Measurements from ENCODE around the gene PHF8. TPM values are rescaled to one million over a fixed set of nuclear protein-coding genes. Genes with fewer than 3 reads are reported as not detected.

The PHF8 gene
- polyA plus RNA-seq, 3 donors, result 10.5 to 20.3 (median 11.9) TPM

DNA sequence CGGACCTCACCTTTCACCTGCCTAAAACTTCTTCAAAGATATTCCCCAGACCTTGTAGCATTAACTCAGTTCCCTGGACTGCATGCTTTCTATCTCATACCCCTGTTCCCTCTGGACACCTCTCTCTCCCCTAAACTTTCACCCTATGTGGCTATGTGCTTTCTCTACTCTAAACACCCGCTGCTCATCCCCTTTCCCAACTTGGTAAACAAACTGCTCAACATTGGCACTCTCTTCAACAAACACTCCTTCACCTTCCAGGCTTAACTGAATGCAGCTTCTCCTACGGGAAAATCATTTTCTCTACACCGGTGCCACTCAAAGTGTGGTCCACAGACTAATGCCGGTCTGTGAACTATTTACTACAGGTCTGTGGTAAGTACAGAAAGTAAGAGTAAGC lies 19.9 kb downstream of the PHF8 start:
- Histone ChIP-seq H3K4me1 (ENCODE audit: control insufficient read depth in 1 of 2, insufficient read depth in 2 of 2, low read length in 2 of 2) (no peaks in the 10 kb centered on the region), H4K20me1 (ENCODE audit: insufficient read depth, low read length) (no peaks in the 10 kb centered on the region), H3K27ac (ENCODE audit: low read depth in 1 of 2, low read length in 2 of 2) (no peak overlapping the region), H3K79me2 (ENCODE audit: insufficient read depth, low read length) (no peaks in the 10 kb centered on the region), H3K9me3 (replicated peaks in 1 of 2; ENCODE audit: control insufficient read depth in 1 of 2, insufficient read depth in 1 of 2, low read length in 2 of 2) (no peaks in the 10 kb centered on the region), H3K36me3 (replicated peaks in 1 of 2; ENCODE audit: control insufficient read depth in 1 of 2, insufficient read depth in 2 of 2, low read length in 2 of 2) (peaks cover 48 to 81% of the 10 kb centered on the region in 2 donors), H3K9ac (ENCODE audit: insufficient read depth, low read length, poor library complexity, severe bottlenecking) (no peak overlapping the region), H3K27me3 (ENCODE audit: control insufficient read depth in 2 of 2, insufficient read depth in 2 of 2, low read length in 2 of 2) (no peaks in the 10 kb centered on the region), H3K4me3 (replicated peaks in 1 of 3; ENCODE audit: low read depth in 2 of 3, low read length in 3 of 3) (no peak overlapping the region), H2AFZ (ENCODE audit: insufficient read depth, low read depth, low read length, poor library complexity, severe bottlenecking) (no peak overlapping the region), H3K4me2 (replicated peaks; ENCODE audit: extremely low read depth, low read length, poor library complexity, severe bottlenecking) (no peak overlapping the region)
- Mint-ChIP-seq H3K9me3 (peaks cover 0 to 5% (median 0%) of the 10 kb centered on the region in 7 donors), H3K27ac (peak overlapping the region in 1 of 7 donors; percentile 16), H3K36me3 (peaks cover 61 to 63% of the 10 kb centered on the region in 2 donors), H3K27me3 (ENCODE audit: low read depth in 3 of 3) (no peaks in the 10 kb centered on the region), H3K4me3 (no peak overlapping the region), H3K4me1 (peaks cover 1% of the 10 kb centered on the region)
- DNase-seq, result no peak
- no peak for TF ChIP-seq CTCF (IDR thresholded peaks at IDR 0.05)
- intact Hi-C loops (cut with micrococcal nuclease), result no loop called here
- WGBS (ENCODE audit: insufficient coverage), result 96% methylated on average over 2 of the region's 5 CpGs

DNA sequence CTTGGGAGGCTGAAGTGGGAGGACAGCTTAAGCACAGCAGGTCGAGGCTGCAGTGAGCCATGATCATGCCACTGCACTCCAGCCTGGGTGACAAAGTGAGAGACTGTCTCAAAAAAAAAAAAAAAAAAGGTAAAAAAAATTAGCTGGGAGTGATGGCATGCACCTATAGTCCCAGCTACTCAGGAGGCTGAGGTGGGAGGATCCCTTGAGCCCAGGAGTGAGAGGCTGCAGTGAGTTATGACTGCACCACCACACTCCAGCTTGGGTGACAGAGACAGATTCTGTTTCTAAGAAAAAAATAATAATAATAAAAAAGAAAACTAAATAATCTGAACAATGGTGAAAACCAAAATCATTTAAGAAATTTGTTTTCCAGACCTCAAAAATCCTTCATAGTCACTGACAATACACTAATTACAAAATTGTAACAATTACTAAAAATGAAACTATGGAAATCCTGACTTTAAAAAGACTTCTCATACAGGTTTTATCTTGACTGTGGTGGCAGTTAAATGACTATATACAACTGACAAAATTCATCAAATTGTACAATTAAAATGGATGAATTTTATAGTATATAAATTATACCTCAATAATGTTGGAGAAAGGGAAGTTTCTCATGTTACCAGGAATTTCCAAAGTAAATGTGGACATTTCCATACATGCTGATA lies 31.3 kb downstream of the PHF8 start:
- Histone ChIP-seq H3K27me3 (ENCODE audit: control insufficient read depth in 2 of 2, insufficient read depth in 2 of 2, low read length in 2 of 2) (peaks cover 0 to 3% of the 10 kb centered on the region in 2 donors), H4K20me1 (ENCODE audit: insufficient read depth, low read length) (no peaks in the 10 kb centered on the region), H3K4me3 (replicated peaks in 1 of 3; ENCODE audit: low read depth in 2 of 3, low read length in 3 of 3) (no peak overlapping the region), H3K9me3 (replicated peaks in 1 of 2; ENCODE audit: control insufficient read depth in 1 of 2, insufficient read depth in 1 of 2, low read length in 2 of 2) (no peaks in the 10 kb centered on the region), H3K4me1 (ENCODE audit: control insufficient read depth in 1 of 2, insufficient read depth in 2 of 2, low read length in 2 of 2) (no peaks in the 10 kb centered on the region), H3K79me2 (ENCODE audit: insufficient read depth, low read length) (no peaks in the 10 kb centered on the region), H3K4me2 (replicated peaks; ENCODE audit: extremely low read depth, low read length, poor library complexity, severe bottlenecking) (no peak overlapping the region), H3K27ac (ENCODE audit: low read depth in 1 of 2, low read length in 2 of 2) (no peak overlapping the region), H3K36me3 (replicated peaks in 1 of 2; ENCODE audit: control insufficient read depth in 1 of 2, insufficient read depth in 2 of 2, low read length in 2 of 2) (peaks cover 55 to 71% of the 10 kb centered on the region in 2 donors), H3K9ac (ENCODE audit: insufficient read depth, low read length, poor library complexity, severe bottlenecking) (no peak overlapping the region), H2AFZ (ENCODE audit: insufficient read depth, low read depth, low read length, poor library complexity, severe bottlenecking) (no peak overlapping the region)
- Mint-ChIP-seq H3K4me1 (no peaks in the 10 kb centered on the region), H3K9me3 (peaks cover 0 to 2% (median 0%) of the 10 kb centered on the region in 7 donors), H3K4me3 (no peak overlapping the region), H3K27me3 (ENCODE audit: low read depth in 3 of 3) (peaks cover 0 to 2% (median 0%) of the 10 kb centered on the region in 3 donors), H3K36me3 (peaks cover 57 to 74% of the 10 kb centered on the region in 2 donors), H3K27ac (no peak overlapping the region)
- intact Hi-C loops (cut with micrococcal nuclease), result no loop called here
- no CpG with 5 or more reads among the region's 1 CpG for WGBS (ENCODE audit: insufficient coverage)
- DNase-seq, result no peak
- no peak for TF ChIP-seq CTCF (IDR thresholded peaks at IDR 0.05)

Measured in CD14-positive monocyte (primary cell).